Coronary artery (tissue), 2 donors: ENCODE results near the gene BCO2.

Experiments
- DNase-seq: peaks from one replicate; pipeline ENCODE4 v3.0.0-alpha.2; 2017; ENCODE audit warnings: low spot score
- H3K27ac ChIP-seq, 2 donors: fragments of 200-600 bp; sonication (generic); one replicate each; pipeline ENCODE4 v1.5.1; 2016 to 2019
- H3K4me3 ChIP-seq: fragments of 200-600 bp; sonication (generic); 2 replicates; pipeline ENCODE4 v1.5.1; 2016; ENCODE audit warnings: mild to moderate bottlenecking, moderate library complexity
- TF ChIP-seq, protein P1 (sequence below): fragments of 200-600 bp; sonication (generic); IDR thresholded peaks from one replicate; pipeline ENCODE4 v1.5.1; 2019; ENCODE audit warnings: antibody characterized with exemption

The BCO2 gene

DNA sequence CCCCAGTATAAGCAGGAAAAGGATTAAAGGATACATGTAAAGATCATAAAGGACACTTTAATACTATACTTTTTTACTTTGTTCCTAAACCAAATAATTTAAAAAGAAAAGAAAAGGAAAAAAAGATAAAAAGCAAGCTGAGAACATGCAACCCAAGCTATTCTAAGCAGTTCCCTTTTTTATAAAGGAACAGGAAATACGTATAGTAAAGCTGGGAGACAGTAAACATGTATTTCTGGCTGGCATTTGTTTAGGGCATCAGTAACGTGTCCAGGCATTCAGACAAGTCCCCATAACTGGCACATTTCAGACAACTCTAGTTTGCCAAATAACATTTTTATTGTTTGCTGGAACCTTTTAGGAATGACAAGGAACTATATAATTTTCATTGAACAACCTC, 24.9 kb downstream of the BCO2 start:
- TF ChIP-seq, protein P1, sequence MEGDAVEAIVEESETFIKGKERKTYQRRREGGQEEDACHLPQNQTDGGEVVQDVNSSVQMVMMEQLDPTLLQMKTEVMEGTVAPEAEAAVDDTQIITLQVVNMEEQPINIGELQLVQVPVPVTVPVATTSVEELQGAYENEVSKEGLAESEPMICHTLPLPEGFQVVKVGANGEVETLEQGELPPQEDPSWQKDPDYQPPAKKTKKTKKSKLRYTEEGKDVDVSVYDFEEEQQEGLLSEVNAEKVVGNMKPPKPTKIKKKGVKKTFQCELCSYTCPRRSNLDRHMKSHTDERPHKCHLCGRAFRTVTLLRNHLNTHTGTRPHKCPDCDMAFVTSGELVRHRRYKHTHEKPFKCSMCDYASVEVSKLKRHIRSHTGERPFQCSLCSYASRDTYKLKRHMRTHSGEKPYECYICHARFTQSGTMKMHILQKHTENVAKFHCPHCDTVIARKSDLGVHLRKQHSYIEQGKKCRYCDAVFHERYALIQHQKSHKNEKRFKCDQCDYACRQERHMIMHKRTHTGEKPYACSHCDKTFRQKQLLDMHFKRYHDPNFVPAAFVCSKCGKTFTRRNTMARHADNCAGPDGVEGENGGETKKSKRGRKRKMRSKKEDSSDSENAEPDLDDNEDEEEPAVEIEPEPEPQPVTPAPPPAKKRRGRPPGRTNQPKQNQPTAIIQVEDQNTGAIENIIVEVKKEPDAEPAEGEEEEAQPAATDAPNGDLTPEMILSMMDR = no peak
- no peak for DNase-seq
- Histone ChIP-seq H3K27ac (no peak overlapping the region), H3K4me3 (no peak overlapping the region)

DNA sequence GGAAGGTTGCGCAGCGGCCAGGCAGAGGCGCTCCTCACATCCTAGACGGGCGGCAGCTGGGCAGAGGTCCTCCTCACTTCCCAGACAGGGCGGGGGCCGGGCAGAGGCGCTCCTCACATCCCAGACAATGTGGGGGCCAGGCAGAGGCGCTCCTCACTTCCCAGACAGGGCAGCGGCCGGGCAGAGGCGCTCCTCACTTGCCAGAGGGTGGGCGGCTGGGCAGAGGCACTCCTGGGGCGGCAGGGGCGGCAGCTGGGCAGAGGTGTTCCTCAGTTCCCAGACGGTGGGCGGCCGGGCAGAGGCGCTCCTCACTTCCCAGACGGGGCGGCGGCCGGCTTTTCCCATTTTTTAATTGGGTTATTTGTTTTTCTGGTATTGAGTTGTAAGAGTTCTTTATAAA, 30.8 kb downstream of the BCO2 start:
- no peak overlapping the region for H3K27ac ChIP-seq
- no peak for DNase-seq
- no peak overlapping the region for H3K4me3 ChIP-seq
- TF ChIP-seq, protein P1 = no peak

DNA sequence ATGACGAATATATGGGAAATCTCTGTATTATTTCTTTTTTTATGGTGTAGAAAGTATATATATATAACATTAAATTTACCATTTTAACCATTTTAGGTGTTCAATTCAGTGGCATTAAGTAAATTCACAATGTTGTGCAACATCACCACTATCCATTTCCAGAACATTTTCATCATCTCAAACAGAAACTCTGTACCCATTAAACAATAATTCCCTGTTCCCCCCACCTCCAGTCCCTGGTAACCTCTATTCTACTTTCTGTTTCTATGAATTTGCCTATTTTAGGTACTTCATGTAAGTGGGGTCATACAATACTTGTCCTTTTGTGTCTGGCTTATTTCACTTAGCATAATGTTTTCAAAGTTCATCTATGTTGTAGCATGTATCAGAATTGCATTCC, 35.6 kb downstream of the BCO2 start:
- DNase-seq = no peak
- H3K4me3 ChIP-seq = no peak overlapping the region

DNA sequence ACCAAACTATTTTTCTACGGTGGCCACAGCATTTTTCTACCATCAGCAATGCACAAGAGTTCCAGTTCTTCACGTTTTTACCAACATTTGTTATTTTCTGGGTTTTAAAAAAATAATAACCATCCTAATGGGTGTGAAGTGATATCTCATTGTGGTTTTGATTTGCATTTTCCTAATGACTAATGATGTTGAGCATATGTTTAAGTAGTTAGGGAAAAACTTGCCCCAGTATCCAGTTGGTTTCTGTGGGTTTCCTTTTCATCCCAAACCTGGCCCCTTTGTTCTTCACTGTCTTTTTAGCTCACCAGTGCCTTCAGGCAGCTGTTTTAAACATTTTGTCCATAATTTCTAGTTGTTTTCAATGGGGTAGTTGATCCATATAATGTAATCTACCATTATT, 36.2 kb downstream of the BCO2 start:
- Histone ChIP-seq H3K27ac (no peak overlapping the region), H3K4me3 (no peak overlapping the region)
- TF ChIP-seq, protein P1 = no peak
- no peak for DNase-seq

More for the DNA sequence above, 35.6 kb downstream of the BCO2 start:
- no peak overlapping the region for H3K27ac ChIP-seq
- TF ChIP-seq, protein P1 = no peak

DNA sequence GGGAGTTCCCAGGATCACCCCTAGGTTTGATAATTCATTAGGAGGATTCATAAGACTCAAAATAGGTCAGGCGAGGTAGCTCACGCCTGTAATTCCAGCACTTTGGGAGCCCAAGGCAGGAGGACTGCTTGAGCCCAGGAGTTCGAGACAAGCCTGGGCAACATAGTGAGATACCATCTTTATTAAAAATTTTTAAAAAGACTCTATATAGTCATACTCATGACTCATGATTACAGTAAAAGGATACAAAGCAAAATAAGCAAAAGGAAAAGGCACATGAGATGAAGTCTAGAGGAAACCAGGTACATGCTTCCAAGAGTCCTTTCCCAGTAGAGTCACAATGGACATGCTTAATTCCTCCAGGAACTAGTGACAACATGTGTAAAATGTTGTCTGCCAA, 37.0 kb downstream of the BCO2 start:
- no peak for DNase-seq
- TF ChIP-seq, protein P1 = no peak
- H3K27ac ChIP-seq = no peak overlapping the region
- no peak overlapping the region for H3K4me3 ChIP-seq

DNA sequence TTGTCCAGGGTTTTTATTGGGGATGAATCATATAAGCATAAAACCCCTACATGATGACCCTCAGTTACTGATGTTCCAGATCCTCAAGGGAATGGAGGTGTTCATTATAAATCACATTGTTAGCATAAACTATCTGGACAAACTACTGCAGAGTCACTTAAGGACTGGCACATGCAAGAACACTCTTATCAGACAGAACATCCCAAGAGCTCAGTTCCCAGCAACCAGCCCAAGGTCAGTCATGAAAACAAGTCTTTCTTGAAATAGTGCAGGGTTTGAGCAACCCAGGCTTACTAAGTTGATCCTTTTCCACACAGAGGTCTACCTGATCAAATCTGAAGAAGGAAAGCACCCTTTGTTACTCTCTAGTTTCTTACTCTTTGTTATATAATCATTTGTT, 37.4 kb downstream of the BCO2 start:
- H3K27ac ChIP-seq = no peak overlapping the region
- TF ChIP-seq, protein P1 = no peak
- no peak overlapping the region for H3K4me3 ChIP-seq
- DNase-seq = no peak

DNA sequence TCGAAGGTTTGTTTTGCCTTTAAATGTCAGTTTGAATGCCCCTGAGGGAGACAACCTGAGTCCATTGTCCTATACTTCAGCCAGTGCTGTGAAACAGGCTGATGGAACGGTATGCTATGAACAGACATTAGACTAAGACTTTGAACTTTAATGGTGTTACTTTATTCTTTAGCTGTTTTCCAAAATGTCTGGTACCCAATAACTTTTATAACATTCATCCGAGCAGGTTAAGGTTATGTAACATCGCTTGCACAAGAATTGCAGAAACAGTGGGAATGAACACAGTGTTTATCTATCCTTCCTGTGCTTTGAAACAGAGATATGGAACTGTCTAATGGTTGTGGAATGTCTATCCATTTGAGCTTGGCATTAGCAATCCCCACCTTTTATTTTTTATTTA, 38.4 kb downstream of the BCO2 start:
- TF ChIP-seq, protein P1 = no peak
- DNase-seq = no peak
- Histone ChIP-seq H3K4me3 (no peak overlapping the region), H3K27ac (no peak overlapping the region)
